Lung (tissue), 12 donors: Measurements from ENCODE around the gene EDN2. TPM values are rescaled to one million over a fixed set of nuclear protein-coding genes. Genes with fewer than 3 reads are reported as not detected.

Experiments used
- ATAC-seq: fragments of 200-7000 bp; cut with Tn5 transposase; one replicate; pipeline ENCODE4 v1.9.1; 2020; ENCODE audit warnings: moderate number of reproducible peaks; ENCODE audit not compliant: insufficient read depth, low FRiP score
- DNase-seq, 3 donors: peaks; one replicate each; pipeline ENCODE4 v3.0.0-alpha.2; 2013 to 2017
- H3K27ac ChIP-seq, 2 donors: one replicate each; pipeline ENCODE4 v1.5.1; 2013; ENCODE audit warnings: mild to moderate bottlenecking in 2 of 2, moderate library complexity in 2 of 2, control low read depth in 1 of 2, inconsistent platforms in 1 of 2, low read depth in 1 of 2, low read length in 1 of 2
- H3K27me3 ChIP-seq, 3 donors: one replicate each; pipeline ENCODE4 v1.5.1; 2013; ENCODE audit warnings: low read length in 2 of 3; ENCODE audit not compliant: control insufficient read depth in 3 of 3, insufficient read depth in 3 of 3
- H3K36me3 ChIP-seq, 4 donors: one replicate each; pipeline ENCODE4 v1.5.1; 2013; ENCODE audit warnings: low read length in 4 of 4, mild to moderate bottlenecking in 1 of 4, moderate library complexity in 1 of 4; ENCODE audit not compliant: control insufficient read depth in 4 of 4, insufficient read depth in 4 of 4
- H3K4me1 ChIP-seq, 5 donors: one replicate each; pipeline ENCODE4 v1.5.1; 2013; ENCODE audit warnings: low read length in 5 of 5, mild to moderate bottlenecking in 2 of 5, moderate library complexity in 1 of 5; ENCODE audit not compliant: control insufficient read depth in 5 of 5, insufficient read depth in 5 of 5
- H3K4me3 ChIP-seq: one replicate; pipeline ENCODE4 v1.5.1; 2013; ENCODE audit warnings: mild to moderate bottlenecking, control low read depth, moderate library complexity
- H3K9ac ChIP-seq, 2 donors: one replicate each; pipeline ENCODE4 v1.5.1; 2013; ENCODE audit warnings: low read length in 2 of 2, control low read depth in 1 of 2; ENCODE audit not compliant: insufficient read depth in 1 of 2
- H3K9me3 ChIP-seq, 4 donors: one replicate each; pipeline ENCODE4 v1.5.1; 2013; ENCODE audit warnings: low read length in 3 of 4, mild to moderate bottlenecking in 1 of 4, moderate library complexity in 1 of 4; ENCODE audit not compliant: control insufficient read depth in 4 of 4, insufficient read depth in 3 of 4
- CTCF ChIP-seq: IDR thresholded peaks from 2 replicates; pipeline ENCODE4 v1.5.1; 2012; ENCODE audit warnings: mild to moderate bottlenecking; ENCODE audit errors: control extremely low read depth, extremely low read depth
- WGBS, 2 donors: extraction: QIAGEN DNeasy Blood & Tissue Kit; methylation state at CpG; one replicate each; pipeline ENCODE4 v1.1.7; 2013; 5-methylcytosine and 5-hydroxymethylcytosine counted together
- polyA plus RNA-seq, 2 donors: library from polyadenylated mRNA; stranded (reverse); fragments of 200-250 nt; gene quantifications; one replicate each; pipeline ENCODE4 v1.2.1, GENCODE V29; 2013
- total RNA-seq, 2 donors: library from RNA; depleted of rRNA in 1 of 2; stranded (reverse); fragments of >200 nt in 1 of 2; gene quantifications; one replicate each; pipeline ENCODE4 v1.2.1, GENCODE V29; 2014 to 2021
- donor health status: control.
- donor health status: control.
- donor health status: Bipolar disorder and iron deficiency.
- donor health status: healthy.
- donor health status: DM: yes; HTN: yes; CAD: no.

Gene EDN2
- total and polyA plus RNA-seq, 4 donors = 0.85 to 15.2 (median 2.4) TPM

- 85 to 92% methylated on average over 5 of the region's 5 CpGs for WGBS, 2 donors
- Histone ChIP-seq H3K27ac (no peak overlapping the region), H3K9ac (no peak overlapping the region), H3K4me3 (no peak overlapping the region), H3K27me3 (no peaks in the 10 kb centered on the region), H3K9me3 (no peaks in the 10 kb centered on the region), H3K4me1 (peaks cover 0 to 20% (median 5%) of the 10 kb centered on the region in 5 donors), H3K36me3 (no peaks in the 10 kb centered on the region)
- no peak for DNase-seq
- no peak for ATAC-seq
- no peak for TF ChIP-seq CTCF
Measured at GRCh38 chr1:41434306-41434705, 50.2 kb downstream of the EDN2 start.

GRCh38 chr1:41433501-41433900 is 51.0 kb downstream of the EDN2 start:
- WGBS, 2 donors = 93 to 95% methylated on average over 4 of the region's 4 CpGs

GRCh38 chr1:41432481-41433280 is 51.8 kb downstream of the EDN2 start:
- H3K4me1 ChIP-seq = peaks cover 0 to 21% (median 5%) of the 10 kb centered on the region in 5 donors
- H3K4me3 ChIP-seq = no peak overlapping the region

More at GRCh38 chr1:41433501-41433900, 51.0 kb downstream of the EDN2 start:
- DNase-seq (no peak), ATAC-seq (no peak)
- no peaks in the 10 kb centered on the region for H3K9me3 ChIP-seq
- H3K9ac ChIP-seq = no peak overlapping the region
- H3K4me3 ChIP-seq = no peak overlapping the region
- no peaks in the 10 kb centered on the region for H3K27me3 ChIP-seq
- no peak overlapping the region for H3K27ac ChIP-seq
- no peaks in the 10 kb centered on the region for H3K36me3 ChIP-seq
- peaks cover 0 to 20% (median 5%) of the 10 kb centered on the region in 5 donors for H3K4me1 ChIP-seq
- TF ChIP-seq CTCF = no peak

More at GRCh38 chr1:41432481-41433280, 51.8 kb downstream of the EDN2 start:
- H3K9ac ChIP-seq = no peak overlapping the region
- 24 to 33% methylated on average over 17 of the region's 17 CpGs for WGBS, 2 donors
- ATAC-seq = peak; percentile 89
- peak; percentile 82 for TF ChIP-seq CTCF
- no peaks in the 10 kb centered on the region for H3K27me3 ChIP-seq
- DNase-seq = peak; percentile 77 to 82 (median 78)
- no peaks in the 10 kb centered on the region for H3K9me3 ChIP-seq
- H3K36me3 ChIP-seq = no peaks in the 10 kb centered on the region
- peak overlapping the region; percentile 5 to 55 for H3K27ac ChIP-seq
